HG03066 (cell line): ENCODE data around the gene SCG5.
"Not testable (repeated sequence)": the region's sequence is repeated elsewhere in the genome, so short reads cannot be mapped to it uniquely, and the experiment has no call there.

Source experiments
- ATAC-seq: cut with Tn5 transposase; IDR thresholded peaks from one replicate; pipeline ENCODE4 v1.9.1; 2021; ENCODE audit warnings: low read depth; ENCODE audit not compliant: unreplicated experiment

SCG5 gene, protein sequence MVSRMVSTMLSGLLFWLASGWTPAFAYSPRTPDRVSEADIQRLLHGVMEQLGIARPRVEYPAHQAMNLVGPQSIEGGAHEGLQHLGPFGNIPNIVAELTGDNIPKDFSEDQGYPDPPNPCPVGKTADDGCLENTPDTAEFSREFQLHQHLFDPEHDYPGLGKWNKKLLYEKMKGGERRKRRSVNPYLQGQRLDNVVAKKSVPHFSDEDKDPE

DNA sequence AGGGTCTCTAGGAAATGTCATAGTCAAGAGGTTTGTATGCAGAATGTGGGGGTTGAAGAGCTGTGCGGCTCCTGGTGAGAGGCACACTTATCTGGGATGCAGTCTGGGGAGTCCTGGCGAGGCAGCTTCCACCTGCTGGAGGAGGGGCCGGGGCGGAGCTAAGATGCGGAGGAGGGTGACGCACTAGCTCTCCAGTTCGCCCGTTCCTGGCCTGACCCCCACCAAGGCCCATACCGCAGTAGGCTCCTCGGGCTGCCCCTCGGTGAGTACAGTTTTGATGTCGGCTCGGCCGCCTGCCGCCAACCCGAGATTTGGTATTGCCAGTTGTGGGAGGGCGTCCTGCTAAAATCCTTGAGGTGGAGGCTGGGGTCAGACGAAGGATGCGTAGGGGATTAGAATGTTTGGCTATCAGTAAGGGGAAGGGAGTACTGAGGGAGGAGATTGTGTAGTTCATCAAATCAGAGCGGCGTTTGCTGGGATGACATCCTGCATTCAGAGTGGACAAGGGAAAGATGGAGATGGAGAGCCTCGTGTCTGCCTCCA is at the start of gene SCG5:
TSS of gene SCG5 (plus strand) at position 194 of the 543 bp plus-strand sequence. CDS start 1,883 bp downstream, outside the sequence.
- no peak for ATAC-seq

DNA sequence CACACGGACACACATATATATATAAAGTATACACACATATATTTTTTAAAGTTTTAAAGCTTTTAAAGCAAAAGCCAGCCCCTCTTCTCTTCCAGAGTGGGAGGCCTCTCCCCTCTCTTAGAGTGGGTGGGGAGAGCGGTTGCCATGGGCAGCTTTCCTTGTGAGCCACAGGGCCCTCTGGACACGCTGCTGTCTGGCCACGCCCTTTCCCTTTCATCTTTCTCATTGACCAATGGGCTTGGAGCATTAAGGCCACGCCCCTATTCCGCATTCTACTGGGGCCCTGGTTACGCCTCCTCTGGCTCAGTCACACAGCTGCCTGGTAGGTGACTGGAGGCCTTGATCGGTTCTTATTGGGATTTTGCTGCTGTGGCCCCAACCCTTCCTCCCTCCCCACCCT is 48.4 kb upstream of the SCG5 start, which contains the start of gene GOLGA8N:
TSS of gene GOLGA8N (plus strand) at position 306 of the 400 bp plus-strand sequence.
- ATAC-seq: not testable (repeated sequence)

DNA sequence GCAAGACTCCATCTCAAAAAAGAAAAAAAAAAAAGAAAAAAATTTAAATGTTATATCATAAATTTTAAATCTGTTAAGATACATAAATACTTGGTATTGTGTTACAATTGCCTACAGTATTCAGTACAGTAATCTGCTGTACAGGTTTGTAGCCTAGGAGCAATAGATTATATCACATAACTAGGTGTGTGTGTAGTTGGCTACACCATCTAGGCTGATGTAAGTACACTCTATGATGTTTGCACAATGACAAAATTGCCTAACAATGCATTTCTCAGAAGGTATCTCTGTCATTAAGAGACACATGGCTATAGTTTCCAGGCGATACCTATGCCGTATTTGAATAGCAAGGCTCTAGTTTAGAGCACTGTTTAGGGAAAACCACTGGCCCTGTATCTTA is 32.0 kb upstream of the SCG5 start:
- ATAC-seq: not testable (repeated sequence)

DNA sequence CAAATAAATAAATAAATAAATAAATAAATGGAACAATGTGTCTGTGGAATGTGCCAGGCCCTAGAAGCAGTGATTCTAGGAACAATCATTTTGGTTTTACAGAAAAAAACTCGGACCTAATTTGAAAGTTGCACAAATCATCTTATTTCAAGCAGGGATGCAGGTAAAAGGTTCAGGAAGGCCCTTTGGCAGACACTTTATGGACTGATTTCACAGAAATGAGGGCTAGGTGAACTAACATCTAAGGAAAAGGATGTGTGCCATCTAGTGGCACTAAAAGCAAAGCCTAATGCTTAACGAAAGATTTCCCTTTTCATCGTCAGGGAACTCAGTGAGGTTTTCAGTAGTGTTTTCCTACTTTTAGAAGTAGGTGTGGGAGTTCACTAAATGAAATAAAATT is 30.8 kb upstream of the SCG5 start:
- ATAC-seq: not testable (repeated sequence)

DNA sequence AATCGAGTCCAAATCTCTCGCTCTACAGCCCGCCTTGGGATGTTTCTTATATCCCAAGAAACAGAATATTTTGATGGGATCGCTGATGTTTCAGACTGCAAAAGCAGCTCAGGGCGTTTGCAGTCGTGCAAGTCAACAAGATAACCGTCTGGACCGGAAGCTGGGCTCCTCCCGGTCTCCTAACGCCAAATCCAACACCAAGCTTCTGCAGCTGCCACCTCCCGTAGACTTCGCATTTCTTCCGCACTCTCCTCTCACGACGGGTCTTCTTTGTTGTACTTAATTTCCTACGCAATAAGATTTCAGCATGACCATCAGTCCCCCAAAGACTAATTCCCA is 26.8 kb upstream of the SCG5 start:
- peak; percentile 25 for ATAC-seq

DNA sequence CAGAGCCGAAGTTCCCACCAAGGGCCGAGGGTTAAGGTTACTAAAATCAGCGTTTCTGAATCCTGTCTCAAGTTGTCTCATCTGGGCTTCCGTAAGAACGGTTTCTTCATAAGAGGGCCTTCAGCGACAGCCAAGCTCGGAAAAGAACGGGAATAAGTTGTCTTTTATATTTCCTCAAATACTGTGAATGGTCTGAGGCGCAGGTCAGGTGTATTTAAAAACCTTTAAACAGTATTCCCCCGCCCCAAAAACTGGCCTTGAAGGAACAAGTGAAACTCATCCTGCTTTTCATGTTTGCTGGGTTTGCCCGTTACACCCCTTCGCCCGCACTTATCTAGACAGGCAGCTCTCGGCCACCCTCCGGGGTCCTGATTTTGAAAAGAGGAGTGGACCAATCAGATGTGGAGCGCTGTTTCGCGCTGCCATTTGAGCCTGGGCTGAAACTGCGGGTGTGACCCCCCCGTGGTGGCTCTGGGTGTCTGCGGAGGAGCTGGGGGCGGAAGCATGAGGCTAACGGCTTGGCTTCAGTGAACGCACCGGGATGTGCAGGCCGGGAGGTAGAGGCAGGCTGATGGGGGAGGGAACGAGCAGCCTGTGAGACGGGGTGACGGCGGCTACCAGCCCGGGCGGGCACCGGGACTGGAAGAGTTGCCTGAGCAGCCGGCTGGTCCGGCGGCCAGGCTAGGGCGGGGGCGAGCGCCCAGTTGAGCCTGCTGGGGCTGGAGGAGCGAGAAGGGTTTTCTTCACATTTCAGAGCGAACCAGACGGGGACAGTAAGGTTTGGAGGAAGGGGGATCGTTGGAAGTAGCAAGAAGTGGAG is 26.2 kb upstream of the SCG5 start, which contains the start of gene ARHGAP11A:
TSS of gene ARHGAP11A (plus strand) at position 454 of the 820 bp plus-strand sequence. CDS start 708 bp downstream, outside the sequence.
- ATAC-seq: peak; percentile 64

DNA sequence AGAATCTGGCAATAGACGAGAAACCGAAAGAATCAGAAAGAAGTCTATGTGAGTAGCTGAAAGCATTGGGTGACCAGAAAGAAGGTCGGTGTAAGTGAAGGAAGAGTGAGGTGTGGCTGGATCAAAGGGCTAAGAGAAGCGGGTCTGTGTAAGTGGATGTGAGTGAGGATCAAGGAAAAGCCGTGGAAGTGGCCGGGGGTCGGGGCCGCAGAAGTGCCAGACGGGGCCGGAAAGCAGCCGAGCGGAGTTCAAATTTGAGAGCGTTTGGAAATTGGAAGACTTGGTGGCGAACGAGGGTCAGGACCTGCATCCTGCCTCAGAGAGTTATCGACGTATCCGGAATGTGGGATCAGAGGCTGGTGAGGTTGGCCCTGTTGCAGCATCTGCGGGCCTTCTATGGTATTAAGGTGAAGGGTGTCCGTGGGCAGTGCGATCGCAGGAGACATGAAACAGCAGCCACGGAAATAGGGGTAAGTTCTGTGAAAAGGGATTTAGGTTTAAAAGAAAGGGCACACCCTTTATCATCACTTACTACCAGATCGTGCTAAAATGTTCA is 25.6 kb upstream of the SCG5 start:
- ATAC-seq: peak; percentile 20

DNA sequence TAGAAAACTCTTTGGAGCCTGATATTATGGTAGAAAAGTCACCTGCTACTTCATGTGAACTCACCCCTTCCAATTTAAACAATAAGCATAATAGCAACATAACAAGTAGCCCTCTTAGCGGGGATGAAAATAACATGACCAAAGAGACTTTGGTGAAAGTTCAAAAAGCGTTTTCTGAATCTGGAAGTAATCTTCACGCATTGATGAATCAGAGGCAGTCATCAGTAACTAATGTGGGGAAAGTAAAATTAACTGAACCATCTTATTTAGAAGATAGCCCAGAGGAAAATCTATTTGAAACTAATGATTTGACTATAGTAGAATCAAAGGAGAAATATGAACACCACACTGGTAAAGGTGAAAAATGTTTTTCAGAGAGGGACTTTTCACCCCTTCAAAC is 5.1 kb upstream of the SCG5 start:
- no peak for ATAC-seq

DNA sequence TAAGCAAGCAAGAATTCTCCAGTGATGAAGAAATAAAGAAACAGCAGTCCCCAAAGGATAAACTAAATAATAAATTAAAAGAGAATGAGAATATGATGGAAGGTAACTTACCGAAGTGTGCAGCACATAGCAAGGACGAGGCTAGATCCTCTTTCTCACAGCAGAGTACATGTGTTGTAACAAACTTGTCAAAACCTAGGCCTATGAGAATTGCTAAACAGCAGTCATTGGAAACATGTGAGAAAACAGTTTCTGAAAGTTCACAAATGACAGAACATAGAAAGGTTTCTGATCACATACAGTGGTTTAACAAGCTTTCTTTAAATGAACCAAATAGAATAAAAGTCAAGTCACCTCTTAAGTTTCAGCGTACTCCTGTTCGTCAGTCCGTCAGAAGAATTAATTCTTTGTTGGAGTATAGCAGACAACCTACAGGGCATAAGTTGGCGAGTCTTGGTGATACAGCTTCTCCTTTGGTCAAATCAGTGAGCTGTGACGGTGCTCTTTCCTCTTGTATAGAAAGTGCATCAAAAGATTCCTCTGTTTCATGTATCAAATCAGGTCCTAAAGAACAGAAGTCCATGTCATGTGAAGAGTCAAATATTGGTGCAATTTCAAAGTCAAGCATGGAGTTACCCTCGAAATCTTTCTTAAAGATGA is 4.5 kb upstream of the SCG5 start:
- ATAC-seq: no peak

DNA sequence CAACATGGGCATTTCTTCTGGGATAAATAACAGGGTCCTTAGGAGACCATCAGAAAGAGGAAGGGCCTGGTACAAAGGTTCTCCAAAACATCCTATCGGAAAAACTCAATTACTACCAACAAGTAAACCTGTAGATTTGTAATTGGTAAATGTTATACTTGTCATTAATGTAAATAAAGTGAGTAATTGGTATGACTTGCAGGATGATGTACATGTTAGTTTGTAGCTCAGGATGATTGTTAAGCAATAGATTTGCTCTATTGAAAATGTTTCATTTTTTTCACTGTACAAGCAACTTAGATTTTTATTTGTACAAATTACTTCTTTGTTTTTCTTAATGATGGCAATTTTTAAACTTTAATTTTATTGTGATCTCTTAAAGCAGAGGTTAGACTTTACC is 3.8 kb upstream of the SCG5 start:
- no peak for ATAC-seq

DNA sequence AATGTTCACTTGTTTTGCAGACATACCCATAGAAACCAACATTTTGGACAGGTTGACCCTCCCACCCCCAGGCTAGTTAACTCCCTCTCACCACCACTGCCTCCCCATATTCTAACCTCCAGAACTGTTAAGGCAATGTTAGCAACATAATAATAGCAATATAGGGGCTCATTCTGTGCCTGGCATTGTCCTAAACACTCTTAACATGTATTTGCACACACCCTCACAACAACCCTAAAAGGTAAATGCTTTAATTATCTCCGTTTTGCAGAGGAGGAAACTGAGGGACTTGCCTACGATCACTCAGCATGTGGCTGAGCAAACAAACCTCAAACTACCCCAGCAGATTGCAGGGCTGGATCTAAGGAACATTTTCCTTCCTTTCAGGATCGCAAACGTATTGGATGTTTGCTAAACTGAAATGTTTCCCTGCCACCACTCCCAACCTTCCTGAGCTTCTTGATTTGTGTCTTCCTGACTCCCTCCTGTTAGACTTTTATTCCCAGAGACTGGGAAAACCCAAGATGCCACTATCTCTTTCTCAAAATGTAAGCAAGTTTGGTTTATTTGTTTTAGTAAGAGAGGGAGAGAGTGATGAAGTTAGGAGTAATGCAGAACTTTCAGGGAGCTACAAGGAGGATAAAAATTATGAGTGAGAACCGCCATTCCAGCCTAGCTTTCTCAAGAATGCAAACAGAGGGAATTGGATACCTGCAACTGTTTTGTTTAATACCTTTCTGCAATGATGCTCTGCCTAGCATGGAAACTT is 1.3 kb downstream of the SCG5 start:
- no peak for ATAC-seq

DNA sequence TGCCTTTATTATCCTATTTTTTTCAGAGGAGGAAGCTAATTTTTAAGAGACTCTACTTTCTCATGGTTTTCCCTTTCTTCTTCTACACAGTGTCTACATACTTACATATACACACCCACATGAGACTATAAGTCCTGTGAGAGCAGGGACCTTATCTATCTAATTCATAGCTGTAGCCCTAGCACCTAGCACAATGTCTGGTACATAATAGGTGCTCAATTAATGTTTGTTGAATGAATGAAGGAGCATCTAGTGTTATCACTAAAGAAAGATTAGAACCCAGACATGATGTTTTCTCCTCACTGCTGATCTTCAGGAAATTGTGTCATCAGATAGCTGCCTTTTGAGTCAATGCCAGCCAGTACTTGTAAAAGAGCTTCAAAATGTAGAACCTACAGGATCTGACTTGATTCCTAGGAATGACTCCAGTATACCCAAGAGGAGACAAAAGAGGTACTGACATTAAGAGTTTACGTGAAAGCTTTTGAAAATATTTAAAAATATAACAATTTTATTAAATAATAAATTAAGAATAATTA is 2.5 kb downstream of the SCG5 start:
- ATAC-seq: no peak

DNA sequence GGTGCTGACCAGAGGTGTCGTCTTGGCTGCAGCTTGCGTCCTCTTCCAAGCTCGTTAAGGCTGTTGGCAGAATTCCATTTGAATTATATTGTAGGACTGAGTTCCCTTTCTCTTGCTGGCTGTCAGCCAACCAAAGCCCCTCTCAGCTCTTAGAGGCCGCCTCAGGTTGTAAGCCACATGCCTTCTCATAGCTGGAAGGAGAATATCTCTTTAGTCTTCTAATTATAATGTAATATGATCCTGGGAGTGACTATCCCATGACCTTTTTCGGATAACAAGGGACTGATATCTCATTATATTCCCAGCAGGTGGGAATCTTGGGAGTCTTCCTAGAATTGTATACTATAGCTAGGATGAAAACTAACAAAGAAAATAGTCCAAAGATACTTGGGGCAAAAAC is 4.8 kb downstream of the SCG5 start:
- no peak for ATAC-seq

DNA sequence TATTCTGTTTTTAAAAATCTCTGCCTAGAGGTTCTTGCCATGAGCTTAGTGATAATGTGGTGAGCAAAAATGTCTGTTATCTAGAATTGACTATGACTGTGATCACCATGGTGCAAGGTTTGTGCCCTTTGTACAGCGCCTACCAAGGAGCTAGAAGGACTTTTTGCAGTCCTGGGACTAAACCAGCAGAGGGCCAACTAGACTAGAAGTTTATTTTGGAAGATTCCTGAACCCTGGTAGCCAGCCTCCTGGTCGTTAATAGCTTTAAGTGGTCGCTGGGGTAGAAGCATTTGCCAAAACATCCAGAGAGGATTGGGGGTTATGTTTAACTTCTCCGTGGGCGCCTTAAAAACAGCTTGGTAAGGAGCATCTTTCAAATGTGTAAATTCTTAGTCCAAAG is 7.8 kb downstream of the SCG5 start:
- no peak for ATAC-seq

DNA sequence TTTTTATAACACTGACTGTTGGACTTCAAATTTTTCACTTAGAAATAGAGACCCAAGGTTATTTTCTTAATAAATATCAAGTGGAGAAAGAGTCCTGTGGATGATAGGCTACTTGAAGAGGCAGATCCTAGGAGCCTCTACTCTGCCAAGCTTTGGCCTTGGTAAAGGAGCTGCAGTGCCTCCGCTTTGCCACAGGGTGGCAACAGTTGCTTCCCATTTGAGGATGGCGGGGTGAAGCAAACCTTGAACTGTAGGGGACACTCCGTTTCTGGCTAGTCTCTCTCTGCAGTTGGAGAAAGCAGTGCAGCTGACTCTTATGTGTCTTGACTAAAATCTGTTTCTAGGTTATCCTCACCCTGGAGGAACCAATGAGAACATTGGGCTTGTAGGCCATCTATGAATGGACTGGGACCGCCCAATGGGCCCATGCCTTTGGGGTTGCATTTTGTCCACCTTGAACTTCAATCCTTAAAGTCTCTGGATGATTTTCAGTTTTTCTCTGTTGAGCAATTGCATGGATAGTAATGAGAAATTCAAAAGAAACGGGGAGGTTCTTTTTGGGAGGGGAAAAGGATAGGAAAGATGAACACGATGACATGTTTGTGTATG is 9.8 kb downstream of the SCG5 start:
- peak; percentile 84 for ATAC-seq

DNA sequence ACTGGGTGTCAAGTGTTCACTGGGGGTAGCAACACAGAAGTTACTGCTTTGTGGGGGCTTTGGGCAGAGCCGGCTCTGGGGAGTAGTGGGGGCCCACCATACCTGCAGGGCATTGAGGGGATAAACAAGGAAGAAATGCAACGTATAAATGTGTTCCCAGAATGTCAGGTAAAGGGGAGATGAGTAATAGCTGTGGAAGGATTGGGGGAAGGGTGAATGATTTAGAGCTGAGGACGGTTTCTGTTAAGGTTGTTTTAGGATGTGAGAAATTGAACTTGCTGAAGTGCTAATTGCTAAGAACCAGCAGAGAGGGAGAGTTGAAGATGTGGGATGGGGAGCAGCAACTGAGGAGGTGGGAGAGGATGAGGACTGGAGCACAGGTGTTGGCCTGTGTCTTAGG is 10.7 kb downstream of the SCG5 start:
- no peak for ATAC-seq

DNA sequence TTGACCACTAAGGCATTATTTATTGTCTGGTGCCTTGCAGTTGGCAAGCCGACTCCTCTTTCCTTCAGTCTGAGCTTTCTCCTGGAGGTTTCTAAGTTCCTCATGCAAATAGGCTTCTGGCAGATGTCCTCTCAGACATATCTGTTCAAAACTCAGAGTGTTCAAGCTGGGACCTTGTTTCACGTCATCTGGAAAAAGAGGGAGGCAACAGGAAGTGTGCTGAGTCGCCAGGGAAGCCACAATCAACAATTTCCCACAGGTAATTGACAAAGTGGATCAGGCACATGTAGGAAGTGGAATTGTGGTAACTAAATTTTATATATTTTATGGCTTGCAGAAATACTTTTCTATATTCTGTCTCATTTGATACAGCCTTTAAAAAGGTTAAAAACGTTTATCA is 14.6 kb downstream of the SCG5 start:
- ATAC-seq: no peak

DNA sequence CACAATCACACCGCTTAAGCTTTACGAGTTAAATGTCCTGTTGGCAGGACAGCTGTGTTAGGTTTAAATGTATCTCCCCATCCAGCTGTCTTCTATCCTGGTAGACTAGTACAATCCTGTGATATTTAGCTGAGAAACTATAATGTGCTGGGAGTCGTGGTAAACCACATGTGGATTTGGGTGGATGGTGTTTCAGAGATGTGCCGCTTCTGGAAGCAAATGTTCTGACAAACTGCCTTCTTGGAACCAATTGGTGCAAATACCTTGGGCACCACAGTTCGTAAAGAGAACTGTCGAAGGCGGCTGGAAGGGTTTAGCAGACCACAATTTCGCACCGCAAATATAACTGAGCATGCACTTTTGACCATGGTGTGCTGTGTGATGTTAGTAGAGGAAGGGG is 15.0 kb downstream of the SCG5 start:
- no peak for ATAC-seq

DNA sequence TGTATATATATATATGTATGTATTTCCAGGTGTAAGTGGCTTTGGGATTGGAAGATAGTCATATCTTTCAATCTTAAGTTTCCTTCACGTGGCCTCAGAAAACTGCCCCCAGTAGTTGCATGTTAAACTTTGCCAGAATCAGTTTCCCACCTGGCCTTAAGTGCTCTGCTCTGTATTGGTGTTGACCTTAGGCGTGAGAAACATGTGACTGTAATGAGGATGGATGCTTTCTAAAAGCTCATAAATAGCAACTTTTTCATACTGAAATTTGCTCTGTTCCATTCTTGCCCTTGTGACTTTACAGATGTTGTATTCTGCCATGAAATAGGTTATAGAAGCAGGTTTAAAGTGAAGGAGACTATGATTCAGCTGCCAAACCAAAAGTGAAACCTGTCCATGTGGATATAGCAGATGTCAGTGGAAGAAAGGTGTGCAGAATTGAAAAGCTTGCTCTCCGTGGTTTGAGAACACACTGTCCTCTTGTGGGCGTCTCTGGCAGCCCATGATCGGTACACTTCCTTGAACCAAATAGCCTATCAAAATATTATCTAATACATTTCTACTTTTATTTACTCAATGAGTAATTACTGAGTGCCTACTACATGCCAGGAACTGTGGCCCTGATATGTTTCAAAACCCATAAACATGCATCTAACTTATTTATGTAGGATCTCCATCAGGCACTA is 15.8 kb downstream of the SCG5 start:
- ATAC-seq: no peak
